ENCODE results near the gene PHYKPL.

PHYKPL gene

DNA sequence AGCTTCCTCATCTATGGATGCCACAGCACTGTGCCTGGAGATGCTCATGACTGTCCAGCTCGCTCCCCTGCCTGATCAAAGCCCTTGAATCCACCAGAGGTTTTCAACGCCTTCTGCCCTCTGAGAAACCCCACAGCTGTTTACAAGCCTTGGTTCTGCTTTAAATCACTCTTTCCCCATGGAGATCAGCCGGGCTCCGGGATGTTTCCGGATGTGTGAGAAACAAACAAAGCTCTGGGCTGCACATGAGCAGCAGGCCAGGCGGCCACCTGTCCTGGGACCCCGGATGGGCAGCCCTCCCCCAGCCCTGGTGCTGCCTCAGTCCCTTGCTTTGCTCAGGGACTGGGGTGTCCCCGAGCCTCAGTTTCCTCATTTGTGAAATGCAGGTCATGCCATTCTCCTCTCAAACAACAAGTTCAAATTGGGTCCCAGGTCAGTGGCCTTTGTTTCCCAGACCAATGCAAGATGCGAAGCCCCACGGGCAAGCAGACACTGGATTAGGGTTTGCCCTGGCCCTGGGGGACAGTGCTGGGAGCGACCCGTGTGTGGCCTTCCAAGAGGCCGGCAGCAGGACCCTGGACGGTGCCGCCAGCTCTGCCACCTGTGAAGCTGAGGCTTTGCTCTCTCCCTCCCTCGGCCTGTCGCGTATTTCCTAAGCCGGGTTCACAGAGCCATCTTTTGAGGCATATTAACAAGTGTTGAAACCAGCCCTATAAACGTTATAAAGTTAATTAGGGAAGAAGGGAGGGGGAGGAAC lies 42.4 kb upstream of the PHYKPL start:
- H3K4me2 ChIP-seq (ENCODE audit: low read length): no peak overlapping the region
- peaks cover 5% of the 10 kb centered on the region for H3K27me3 ChIP-seq (ENCODE audit: insufficient read depth, low read length)
- no peak overlapping the region for H3K9ac ChIP-seq (ENCODE audit: low read length)
- H3K9me2 ChIP-seq (ENCODE audit: low read depth, low read length): no peaks in the 10 kb centered on the region
- no peaks in the 10 kb centered on the region for H3K79me2 ChIP-seq (ENCODE audit: insufficient read depth, low read length)
- H2AFZ ChIP-seq (ENCODE audit: low read length): no peak overlapping the region
- no peak overlapping the region for H3K4me3 ChIP-seq (ENCODE audit: low read depth, low read length, poor library complexity, severe bottlenecking)
- H3K4me1 ChIP-seq (ENCODE audit: insufficient read depth, low read length, severe bottlenecking): no peaks in the 10 kb centered on the region
- no peaks in the 10 kb centered on the region for H3K9me3 ChIP-seq (ENCODE audit: low read length)
- H4K20me1 ChIP-seq (ENCODE audit: insufficient read depth, low read length): no peaks in the 10 kb centered on the region
- no peaks in the 10 kb centered on the region for H3F3A ChIP-seq (ENCODE audit: insufficient read depth, low read length)
- TF ChIP-seq EZH2 (IDR thresholded peaks at IDR 0.05; ENCODE audit: borderline replicate concordance, low read length): no peak
- TF ChIP-seq, protein P1, sequence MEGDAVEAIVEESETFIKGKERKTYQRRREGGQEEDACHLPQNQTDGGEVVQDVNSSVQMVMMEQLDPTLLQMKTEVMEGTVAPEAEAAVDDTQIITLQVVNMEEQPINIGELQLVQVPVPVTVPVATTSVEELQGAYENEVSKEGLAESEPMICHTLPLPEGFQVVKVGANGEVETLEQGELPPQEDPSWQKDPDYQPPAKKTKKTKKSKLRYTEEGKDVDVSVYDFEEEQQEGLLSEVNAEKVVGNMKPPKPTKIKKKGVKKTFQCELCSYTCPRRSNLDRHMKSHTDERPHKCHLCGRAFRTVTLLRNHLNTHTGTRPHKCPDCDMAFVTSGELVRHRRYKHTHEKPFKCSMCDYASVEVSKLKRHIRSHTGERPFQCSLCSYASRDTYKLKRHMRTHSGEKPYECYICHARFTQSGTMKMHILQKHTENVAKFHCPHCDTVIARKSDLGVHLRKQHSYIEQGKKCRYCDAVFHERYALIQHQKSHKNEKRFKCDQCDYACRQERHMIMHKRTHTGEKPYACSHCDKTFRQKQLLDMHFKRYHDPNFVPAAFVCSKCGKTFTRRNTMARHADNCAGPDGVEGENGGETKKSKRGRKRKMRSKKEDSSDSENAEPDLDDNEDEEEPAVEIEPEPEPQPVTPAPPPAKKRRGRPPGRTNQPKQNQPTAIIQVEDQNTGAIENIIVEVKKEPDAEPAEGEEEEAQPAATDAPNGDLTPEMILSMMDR (IDR thresholded peaks at IDR 0.05; ENCODE audit: low read length): no peak
- H3K27ac ChIP-seq (ENCODE audit: low read depth, low read length, poor library complexity, severe bottlenecking): no peak overlapping the region
- H3K36me3 ChIP-seq (ENCODE audit: insufficient read depth, low read length): no peaks in the 10 kb centered on the region

DNA sequence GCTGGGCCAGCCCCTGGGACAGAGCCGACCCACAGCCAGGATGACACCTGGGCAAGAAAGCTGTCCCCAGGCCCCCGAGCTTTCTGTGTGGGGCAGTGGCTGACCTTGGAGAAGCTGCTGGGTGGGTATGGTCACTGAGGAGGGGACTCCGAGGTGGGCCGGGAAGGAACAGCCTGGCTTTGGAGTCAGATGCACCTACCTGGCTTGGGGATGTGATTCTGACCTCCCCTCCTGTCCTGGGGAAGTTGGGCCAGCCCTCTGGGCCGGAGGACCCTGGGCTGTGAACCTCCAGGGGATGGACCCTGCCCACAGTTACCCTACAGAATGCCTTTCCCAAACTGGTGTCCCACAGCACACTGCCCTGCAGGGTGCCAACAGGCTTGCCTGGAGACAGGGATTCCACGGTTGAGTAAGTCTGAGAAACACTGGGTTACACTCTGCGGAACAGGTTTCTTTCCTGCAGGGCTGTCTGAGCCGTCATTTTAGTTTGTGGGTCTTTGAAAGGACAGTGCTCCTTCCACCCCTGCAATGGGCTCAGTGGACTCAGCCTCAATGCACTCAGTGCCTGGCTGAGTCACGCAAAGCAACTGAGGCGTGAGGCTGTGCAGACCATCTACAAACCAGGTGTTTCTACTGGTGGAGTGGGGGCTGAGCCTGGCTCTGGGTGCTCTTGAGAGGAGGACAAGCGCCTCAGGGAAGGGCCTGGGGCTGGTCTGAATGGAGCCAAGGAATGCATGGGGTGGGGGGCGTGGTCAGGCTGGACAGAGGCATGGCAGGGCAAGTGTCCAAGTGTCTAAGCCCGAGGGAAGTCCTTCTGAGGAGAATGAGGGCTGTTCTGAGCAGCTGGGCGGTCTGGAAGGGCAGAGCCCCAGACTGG lies 41.3 kb upstream of the PHYKPL start:
- H3K27ac ChIP-seq (ENCODE audit: low read depth, low read length, poor library complexity, severe bottlenecking): no peak overlapping the region
- H3K4me2 ChIP-seq (ENCODE audit: low read length): no peak overlapping the region
- no peaks in the 10 kb centered on the region for H3K9me3 ChIP-seq (ENCODE audit: low read length)
- no peaks in the 10 kb centered on the region for H3K79me2 ChIP-seq (ENCODE audit: insufficient read depth, low read length)
- no peak overlapping the region for H2AFZ ChIP-seq (ENCODE audit: low read length)
- H3K4me3 ChIP-seq (ENCODE audit: low read depth, low read length, poor library complexity, severe bottlenecking): no peak overlapping the region
- H3F3A ChIP-seq (ENCODE audit: insufficient read depth, low read length): no peaks in the 10 kb centered on the region
- no peaks in the 10 kb centered on the region for H3K4me1 ChIP-seq (ENCODE audit: insufficient read depth, low read length, severe bottlenecking)
- TF ChIP-seq EZH2 (IDR thresholded peaks at IDR 0.05; ENCODE audit: borderline replicate concordance, low read length): no peak
- TF ChIP-seq, protein P1 (IDR thresholded peaks at IDR 0.05; ENCODE audit: low read length): no peak
- H3K27me3 ChIP-seq (ENCODE audit: insufficient read depth, low read length): peaks cover 5% of the 10 kb centered on the region
- no peaks in the 10 kb centered on the region for H3K9me2 ChIP-seq (ENCODE audit: low read depth, low read length)
- no peaks in the 10 kb centered on the region for H3K36me3 ChIP-seq (ENCODE audit: insufficient read depth, low read length)
- no peaks in the 10 kb centered on the region for H4K20me1 ChIP-seq (ENCODE audit: insufficient read depth, low read length)
- H3K9ac ChIP-seq (ENCODE audit: low read length): no peak overlapping the region

DNA sequence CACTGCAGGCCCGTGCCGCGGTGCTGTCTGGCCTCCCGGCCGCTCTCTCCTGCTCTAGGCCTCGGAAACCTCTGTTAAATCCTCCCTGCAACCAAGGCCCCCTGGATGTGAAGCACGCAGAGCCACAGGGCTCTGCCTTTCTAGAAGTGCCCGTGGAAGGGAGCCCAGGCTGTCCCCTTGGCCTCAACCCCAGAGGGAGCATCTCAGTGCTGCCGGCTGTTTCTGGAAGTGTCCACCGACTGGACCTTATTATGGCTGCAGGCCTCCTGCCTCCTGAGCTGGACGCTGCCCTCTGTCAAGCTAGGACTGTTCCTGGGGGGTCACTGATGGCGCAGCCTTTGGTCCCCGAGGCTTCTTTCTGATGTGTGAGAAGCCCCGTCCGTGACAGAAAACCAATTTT lies 40.4 kb upstream of the PHYKPL start:
- Histone ChIP-seq H4K20me1 (ENCODE audit: insufficient read depth, low read length) (no peaks in the 10 kb centered on the region), H3K4me2 (ENCODE audit: low read length) (no peak overlapping the region), H3K4me3 (ENCODE audit: low read depth, low read length, poor library complexity, severe bottlenecking) (no peak overlapping the region), H3K9me3 (ENCODE audit: low read length) (no peaks in the 10 kb centered on the region), H3K4me1 (ENCODE audit: insufficient read depth, low read length, severe bottlenecking) (no peaks in the 10 kb centered on the region), H3K79me2 (ENCODE audit: insufficient read depth, low read length) (no peaks in the 10 kb centered on the region), H3F3A (ENCODE audit: insufficient read depth, low read length) (no peaks in the 10 kb centered on the region), H3K27me3 (ENCODE audit: insufficient read depth, low read length) (peaks cover 5% of the 10 kb centered on the region), H3K27ac (ENCODE audit: low read depth, low read length, poor library complexity, severe bottlenecking) (no peak overlapping the region), H3K36me3 (ENCODE audit: insufficient read depth, low read length) (no peaks in the 10 kb centered on the region), H2AFZ (ENCODE audit: low read length) (no peak overlapping the region), H3K9me2 (ENCODE audit: low read depth, low read length) (no peaks in the 10 kb centered on the region), H3K9ac (ENCODE audit: low read length) (no peak overlapping the region)
- no peak for TF ChIP-seq EZH2 (IDR thresholded peaks at IDR 0.05; ENCODE audit: borderline replicate concordance, low read length)
- TF ChIP-seq, protein P1 (IDR thresholded peaks at IDR 0.05; ENCODE audit: low read length): no peak
